Esophagus muscularis mucosa (tissue), 4 donors: ENCODE results near the gene TSPAN16.

Experiments used
- CTCF ChIP-seq, 3 experiments: fragments of 200-600 bp in 2 of 3; fragments of 450-650 bp in 1 of 3; sonication (generic) in 2 of 3; IDR thresholded peaks; one replicate each; pipeline ENCODE4 v1.5.1; 2017 to 2019; ENCODE audit warnings: antibody characterized with exemption in 3 of 3, mild to moderate bottlenecking in 2 of 3, moderate library complexity in 1 of 3
- EP300 ChIP-seq: sonication (generic); formaldehyde crosslinking; IDR thresholded peaks from one replicate; pipeline ENCODE4 v1.6.1; 2017; ENCODE audit warnings: antibody characterized with exemption
- POLR2A ChIP-seq: fragments of 450-650 bp; IDR thresholded peaks from one replicate; pipeline ENCODE4 v1.6.1; 2017; ENCODE audit warnings: antibody characterized with exemption, moderate library complexity, mild to moderate bottlenecking, low read depth
- POLR2AphosphoS5 ChIP-seq, 2 donors: sonication (generic); formaldehyde crosslinking; IDR thresholded peaks; one replicate each; pipeline ENCODE4 v1.6.1; 2017; ENCODE audit warnings: antibody characterized with exemption in 2 of 2

GRCh38 chr19:11342429-11342828 lies 46.5 kb downstream of the TSPAN16 start:
- TF ChIP-seq CTCF (IDR thresholded peaks at IDR 0.05): no peak
- no peak for TF ChIP-seq EP300
- TF ChIP-seq POLR2AphosphoS5 (IDR thresholded peaks at IDR 0.05): no peak
- TF ChIP-seq POLR2A: no peak
